MM.1S (cell line): ENCODE results near the gene PLA2R1.

ENCODE experiments used
- DNase-seq: peaks from one replicate; pipeline ENCODE4 v3.0.0-alpha.2; 2015
- H2AFZ ChIP-seq: fragments of 300-600 bp; sonication (generic); 2 replicates; pipeline ENCODE4 v1.6.0; 2016; ENCODE audit warnings: antibody characterized with exemption, low read length
- H3F3A ChIP-seq: fragments of 300-600 bp; sonication (generic); 2 replicates; pipeline ENCODE4 v1.6.1; 2016; ENCODE audit warnings: mild to moderate bottlenecking, antibody characterized with exemption, low read length, moderate library complexity, mixed read lengths; ENCODE audit not compliant: insufficient read depth
- H3K27ac ChIP-seq: fragments of 300-600 bp; sonication (generic); 2 replicates; pipeline ENCODE4 v1.5.1; 2016; ENCODE audit warnings: mild to moderate bottlenecking, low read length
- H3K27me3 ChIP-seq: fragments of 300-600 bp; sonication (generic); replicated peaks from 2 replicates; pipeline ENCODE4 v1.6.0; 2016; ENCODE audit warnings: low read length; ENCODE audit not compliant: insufficient read depth
- H3K36me3 ChIP-seq: fragments of 300-600 bp; sonication (generic); replicated peaks from 2 replicates; pipeline ENCODE4 v1.6.1; 2016; ENCODE audit warnings: mild to moderate bottlenecking, low read length, mixed read lengths; ENCODE audit not compliant: insufficient read depth
- H3K4me1 ChIP-seq: fragments of 300-600 bp; sonication (generic); 2 replicates; pipeline ENCODE4 v1.6.1; 2016; ENCODE audit warnings: low read length, mixed read lengths
- H3K4me2 ChIP-seq: fragments of 300-600 bp; sonication (generic); 2 replicates; pipeline ENCODE4 v1.6.0; 2016; ENCODE audit warnings: low read depth, low read length
- H3K4me3 ChIP-seq: fragments of 300-600 bp; sonication (generic); 2 replicates; pipeline ENCODE4 v1.5.1; 2016; ENCODE audit warnings: low read length, mixed read lengths
- H3K79me2 ChIP-seq: fragments of 300-600 bp; sonication (generic); 2 replicates; pipeline ENCODE4 v1.6.1; 2016; ENCODE audit warnings: mixed run types, low read length, mixed read lengths
- H3K9ac ChIP-seq: fragments of 300-600 bp; sonication (generic); 2 replicates; pipeline ENCODE4 v1.6.1; 2016; ENCODE audit warnings: low read length, mixed read lengths
- H3K9me2 ChIP-seq: fragments of 300-600 bp; sonication (generic); replicated peaks from 2 replicates; pipeline ENCODE4 v1.6.1; 2016; ENCODE audit warnings: mild to moderate bottlenecking, low read length, mixed read lengths; ENCODE audit not compliant: insufficient read depth
- H3K9me3 ChIP-seq: fragments of 300-600 bp; sonication (generic); replicated peaks from 2 replicates; pipeline ENCODE4 v1.6.1; 2016; ENCODE audit warnings: mild to moderate bottlenecking, low read length, mixed read lengths; ENCODE audit not compliant: insufficient read depth
- H4K20me1 ChIP-seq: fragments of 300-600 bp; sonication (generic); 2 replicates; pipeline ENCODE4 v1.6.1; 2016; ENCODE audit warnings: mild to moderate bottlenecking, low read length, moderate library complexity, mixed read lengths; ENCODE audit not compliant: insufficient read depth
- EZH2 ChIP-seq: fragments of 300-600 bp; sonication (generic); optimal IDR thresholded peaks from 2 replicates; pipeline ENCODE3; 2017; ENCODE audit warnings: low read depth, mild to moderate bottlenecking, antibody characterized with exemption, low read length, mixed read lengths
- EZH2phosphoT487 ChIP-seq: fragments of 300-600 bp; sonication (generic); IDR thresholded peaks from 2 replicates; pipeline ENCODE4 v1.6.1; 2018; ENCODE audit warnings: antibody characterized with exemption, low read length
- TF ChIP-seq, protein P1 (sequence below): fragments of 300-600 bp; sonication (generic); IDR thresholded peaks from 2 replicates; pipeline ENCODE4 v1.5.1; 2016; ENCODE audit warnings: antibody characterized with exemption, low read length, mixed read lengths

The PLA2R1 gene

DNA sequence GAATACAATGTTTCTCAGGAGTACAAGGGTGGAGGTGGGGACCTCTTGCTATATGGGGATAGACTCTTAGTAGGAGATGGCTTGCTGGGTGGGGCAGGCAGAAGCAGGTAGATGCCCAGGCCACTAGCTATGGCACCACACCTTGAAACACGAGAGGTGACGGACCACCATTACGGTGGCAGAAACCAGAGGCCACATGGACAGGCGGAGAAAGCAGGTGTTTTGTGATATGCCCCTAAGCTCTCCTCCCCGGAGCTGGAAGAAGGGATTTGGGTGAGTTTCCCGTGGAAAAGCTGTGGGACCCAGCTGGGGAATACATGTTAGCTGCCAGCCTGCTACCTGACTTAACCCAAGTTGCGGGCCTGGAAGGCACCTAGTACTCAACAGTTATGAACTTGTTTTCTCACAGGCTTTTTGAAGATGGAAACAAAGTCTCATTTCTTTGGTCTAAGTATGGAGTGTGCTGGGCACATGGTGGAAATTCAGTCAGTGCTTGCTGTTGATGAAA is 16.7 kb downstream of the PLA2R1 start:
- no peaks in the 10 kb centered on the region for H3K4me1 ChIP-seq
- DNase-seq: no peak
- H3K9ac ChIP-seq: no peak overlapping the region
- no peaks in the 10 kb centered on the region for H3K79me2 ChIP-seq
- TF ChIP-seq, protein P1, sequence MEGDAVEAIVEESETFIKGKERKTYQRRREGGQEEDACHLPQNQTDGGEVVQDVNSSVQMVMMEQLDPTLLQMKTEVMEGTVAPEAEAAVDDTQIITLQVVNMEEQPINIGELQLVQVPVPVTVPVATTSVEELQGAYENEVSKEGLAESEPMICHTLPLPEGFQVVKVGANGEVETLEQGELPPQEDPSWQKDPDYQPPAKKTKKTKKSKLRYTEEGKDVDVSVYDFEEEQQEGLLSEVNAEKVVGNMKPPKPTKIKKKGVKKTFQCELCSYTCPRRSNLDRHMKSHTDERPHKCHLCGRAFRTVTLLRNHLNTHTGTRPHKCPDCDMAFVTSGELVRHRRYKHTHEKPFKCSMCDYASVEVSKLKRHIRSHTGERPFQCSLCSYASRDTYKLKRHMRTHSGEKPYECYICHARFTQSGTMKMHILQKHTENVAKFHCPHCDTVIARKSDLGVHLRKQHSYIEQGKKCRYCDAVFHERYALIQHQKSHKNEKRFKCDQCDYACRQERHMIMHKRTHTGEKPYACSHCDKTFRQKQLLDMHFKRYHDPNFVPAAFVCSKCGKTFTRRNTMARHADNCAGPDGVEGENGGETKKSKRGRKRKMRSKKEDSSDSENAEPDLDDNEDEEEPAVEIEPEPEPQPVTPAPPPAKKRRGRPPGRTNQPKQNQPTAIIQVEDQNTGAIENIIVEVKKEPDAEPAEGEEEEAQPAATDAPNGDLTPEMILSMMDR: no peak
- TF ChIP-seq EZH2phosphoT487: no peak
- TF ChIP-seq EZH2: no peak
- H3K9me2 ChIP-seq: no peaks in the 10 kb centered on the region
- no peak overlapping the region for H2AFZ ChIP-seq
- no peaks in the 10 kb centered on the region for H3K27me3 ChIP-seq
- H3K36me3 ChIP-seq: no peaks in the 10 kb centered on the region
- H4K20me1 ChIP-seq: no peaks in the 10 kb centered on the region
- no peaks in the 10 kb centered on the region for H3F3A ChIP-seq
- H3K27ac ChIP-seq: no peak overlapping the region
- no peaks in the 10 kb centered on the region for H3K9me3 ChIP-seq
- H3K4me2 ChIP-seq: no peak overlapping the region
- H3K4me3 ChIP-seq: no peak overlapping the region

DNA sequence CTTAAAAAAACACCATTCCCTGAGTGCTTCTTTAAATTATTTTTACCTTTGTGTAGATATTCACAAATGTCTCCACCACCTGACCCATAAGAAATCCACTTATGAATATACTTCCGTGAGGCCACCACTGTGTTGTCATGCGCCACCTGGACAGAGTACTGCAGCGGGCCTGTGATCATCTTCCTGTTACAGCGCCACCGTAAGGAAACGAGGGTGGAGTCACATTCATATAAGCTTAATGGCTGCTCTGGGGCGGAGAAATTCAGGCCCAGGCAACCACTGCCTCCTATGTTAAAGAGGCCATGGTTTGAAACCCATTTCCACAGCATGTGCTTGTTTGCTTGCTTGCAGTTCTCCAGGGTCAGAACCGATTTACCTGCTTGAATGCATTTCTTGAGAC is 17.7 kb downstream of the PLA2R1 start:
- Histone ChIP-seq H3K36me3 (no peaks in the 10 kb centered on the region), H3K9ac (no peak overlapping the region), H3K79me2 (no peaks in the 10 kb centered on the region), H3K4me1 (no peaks in the 10 kb centered on the region), H2AFZ (no peak overlapping the region), H3K4me3 (no peak overlapping the region), H3K9me3 (no peaks in the 10 kb centered on the region), H3F3A (no peaks in the 10 kb centered on the region), H3K27me3 (no peaks in the 10 kb centered on the region), H3K4me2 (no peak overlapping the region), H3K27ac (no peak overlapping the region), H3K9me2 (no peaks in the 10 kb centered on the region), H4K20me1 (no peaks in the 10 kb centered on the region)
- no peak for DNase-seq
- TF ChIP-seq, protein P1: no peak
- TF ChIP-seq EZH2 (no peak), EZH2phosphoT487 (no peak)

DNA sequence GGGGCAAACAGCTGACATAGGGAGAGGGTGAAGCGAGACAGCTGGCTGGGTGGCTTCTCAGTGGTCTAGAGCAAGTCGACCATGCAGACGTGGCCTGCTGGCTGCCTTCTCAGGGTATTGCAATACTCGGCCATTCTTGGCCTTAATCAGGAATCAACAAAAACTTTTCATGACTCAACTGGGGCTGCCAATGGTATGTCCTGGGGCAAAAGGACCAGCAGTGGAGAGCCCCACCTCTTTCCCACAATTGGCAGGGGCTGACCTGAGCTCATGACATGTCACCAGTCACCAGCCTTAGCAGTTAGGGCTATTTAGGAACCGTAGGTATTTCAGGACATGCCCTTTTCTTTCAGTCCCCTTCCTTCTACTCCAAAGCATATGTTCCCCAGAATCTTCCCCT is 19.1 kb downstream of the PLA2R1 start:
- H3K4me2 ChIP-seq: no peak overlapping the region
- no peak overlapping the region for H3K4me3 ChIP-seq
- H3K27me3 ChIP-seq: no peaks in the 10 kb centered on the region
- no peaks in the 10 kb centered on the region for H3K4me1 ChIP-seq
- H3F3A ChIP-seq: no peaks in the 10 kb centered on the region
- H4K20me1 ChIP-seq: no peaks in the 10 kb centered on the region
- H2AFZ ChIP-seq: no peak overlapping the region
- H3K9me2 ChIP-seq: no peaks in the 10 kb centered on the region
- H3K9me3 ChIP-seq: no peaks in the 10 kb centered on the region
- no peak overlapping the region for H3K27ac ChIP-seq
- TF ChIP-seq, protein P1: no peak
- TF ChIP-seq EZH2: no peak
- TF ChIP-seq EZH2phosphoT487: no peak
- no peak overlapping the region for H3K9ac ChIP-seq
- DNase-seq: no peak
- no peaks in the 10 kb centered on the region for H3K79me2 ChIP-seq
- no peaks in the 10 kb centered on the region for H3K36me3 ChIP-seq

DNA sequence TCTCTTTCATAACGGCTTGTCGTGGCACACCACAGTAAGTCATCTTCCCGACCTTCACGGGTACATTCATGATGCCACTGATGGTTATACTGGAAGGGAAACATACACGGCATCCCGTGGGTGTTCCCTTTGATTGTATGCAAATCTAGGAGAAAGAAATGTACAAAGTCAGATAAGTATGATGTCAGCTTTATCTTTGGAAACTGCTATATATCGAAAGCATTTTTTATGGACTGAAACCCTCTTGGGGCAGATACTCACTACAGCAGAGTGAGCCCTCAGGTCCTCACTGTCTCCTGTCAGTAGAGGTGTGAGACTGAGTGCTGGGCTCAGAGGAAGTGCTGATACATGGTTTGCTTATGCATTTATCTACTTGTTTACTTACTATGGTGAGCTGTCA is 20.4 kb downstream of the PLA2R1 start:
- no peaks in the 10 kb centered on the region for H3K4me1 ChIP-seq

More for the DNA sequence above, 20.4 kb downstream of the PLA2R1 start:
- Histone ChIP-seq H2AFZ (no peak overlapping the region), H3K27ac (no peak overlapping the region), H3K9me2 (no peaks in the 10 kb centered on the region), H3K79me2 (no peaks in the 10 kb centered on the region), H3K27me3 (no peaks in the 10 kb centered on the region), H4K20me1 (no peaks in the 10 kb centered on the region), H3K36me3 (no peaks in the 10 kb centered on the region), H3F3A (no peaks in the 10 kb centered on the region), H3K9me3 (no peaks in the 10 kb centered on the region), H3K9ac (no peak overlapping the region), H3K4me2 (no peak overlapping the region), H3K4me3 (no peak overlapping the region)
- TF ChIP-seq, protein P1: no peak
- TF ChIP-seq EZH2: no peak
- no peak for TF ChIP-seq EZH2phosphoT487
- peak; percentile 49 for DNase-seq
